Measurements from ENCODE around the gene ZNF888.
A peak's percentile ranks its signal among the peaks of the same experiment; 100 is the strongest.
"Not testable (repeated sequence)": the region's sequence is repeated elsewhere in the genome, so short reads cannot be mapped to it uniquely, and the experiment has no call there.

ZNF888 gene

DNA sequence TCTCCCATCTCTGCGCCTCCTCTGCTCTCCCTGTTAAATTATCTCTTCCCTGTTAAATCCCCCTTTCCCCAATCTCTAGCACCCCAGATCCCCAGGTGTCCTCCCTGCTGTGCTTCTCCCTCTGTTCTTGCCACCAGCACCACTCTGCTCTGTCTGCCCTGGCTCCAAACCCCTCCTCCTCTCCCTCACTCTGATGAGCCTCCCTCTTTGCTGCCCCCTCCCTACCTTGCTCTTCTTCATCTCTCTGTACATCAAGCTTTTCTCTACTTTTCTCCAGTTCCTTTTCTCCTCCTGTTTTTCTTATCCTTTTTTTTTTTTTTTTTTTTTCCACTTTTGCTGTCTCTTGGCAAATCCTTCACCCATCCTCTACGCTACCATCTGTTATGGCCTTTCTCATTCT, 18.3 kb upstream of the ZNF888 start:
- not testable (repeated sequence) for DNase-seq

DNA sequence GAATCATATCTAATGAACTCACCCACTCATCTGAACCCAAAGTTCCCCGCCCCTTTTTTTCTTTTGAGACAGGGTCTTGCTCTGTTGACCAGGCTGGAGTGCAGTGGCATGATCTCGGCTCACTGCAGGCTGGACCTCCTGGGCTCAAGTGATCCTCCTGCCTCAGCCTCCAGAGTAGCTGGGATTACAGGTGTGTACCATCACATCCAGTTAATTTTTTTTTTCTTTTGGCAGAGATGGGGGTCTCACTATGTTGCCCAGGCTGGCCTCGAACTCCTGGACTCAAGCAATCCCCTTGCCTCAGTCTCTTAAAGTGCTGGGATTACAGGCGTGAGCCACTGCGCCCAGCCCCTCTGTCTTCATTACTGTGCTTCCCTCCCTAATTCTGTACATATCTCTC, 17.7 kb upstream of the ZNF888 start:
- DNase-seq = not testable (repeated sequence)

DNA sequence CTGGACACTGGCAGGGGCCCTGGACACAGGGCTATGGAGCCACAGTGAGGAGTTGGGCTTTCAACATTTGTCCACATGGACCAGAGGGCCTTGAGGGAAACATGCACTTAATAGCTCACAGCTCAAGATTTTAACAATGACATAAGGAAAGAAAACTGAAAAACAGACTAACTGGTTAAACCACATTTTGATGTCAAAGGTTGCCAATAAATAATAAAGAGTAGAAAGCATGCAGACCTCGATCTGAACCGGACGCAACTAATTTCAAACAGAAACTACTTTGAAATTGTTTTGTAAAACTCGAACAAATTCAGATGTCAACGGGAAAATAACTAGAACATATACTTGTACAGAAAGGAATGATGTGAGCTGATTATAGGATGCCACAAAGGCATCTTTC, 15.5 kb upstream of the ZNF888 start:
- no peak for DNase-seq

DNA sequence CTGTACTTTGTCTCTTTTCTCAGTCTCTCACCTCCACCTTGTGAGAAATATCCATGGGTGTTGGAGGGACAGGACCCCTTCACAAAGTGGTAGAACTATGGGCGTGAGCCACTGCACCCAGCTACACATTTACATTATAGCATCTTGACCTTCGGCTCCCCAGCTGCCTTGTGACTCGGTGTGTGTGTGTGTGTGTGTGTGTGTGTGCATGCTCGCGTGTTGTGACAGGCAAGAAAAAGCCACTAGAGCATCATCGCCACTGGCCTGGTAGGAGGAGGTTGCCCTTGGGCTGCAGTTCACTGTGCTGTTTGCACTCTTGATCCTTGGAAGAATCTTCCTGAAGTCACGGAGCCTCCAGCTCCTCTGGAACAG, 13.7 kb upstream of the ZNF888 start:
- no peak for DNase-seq

DNA sequence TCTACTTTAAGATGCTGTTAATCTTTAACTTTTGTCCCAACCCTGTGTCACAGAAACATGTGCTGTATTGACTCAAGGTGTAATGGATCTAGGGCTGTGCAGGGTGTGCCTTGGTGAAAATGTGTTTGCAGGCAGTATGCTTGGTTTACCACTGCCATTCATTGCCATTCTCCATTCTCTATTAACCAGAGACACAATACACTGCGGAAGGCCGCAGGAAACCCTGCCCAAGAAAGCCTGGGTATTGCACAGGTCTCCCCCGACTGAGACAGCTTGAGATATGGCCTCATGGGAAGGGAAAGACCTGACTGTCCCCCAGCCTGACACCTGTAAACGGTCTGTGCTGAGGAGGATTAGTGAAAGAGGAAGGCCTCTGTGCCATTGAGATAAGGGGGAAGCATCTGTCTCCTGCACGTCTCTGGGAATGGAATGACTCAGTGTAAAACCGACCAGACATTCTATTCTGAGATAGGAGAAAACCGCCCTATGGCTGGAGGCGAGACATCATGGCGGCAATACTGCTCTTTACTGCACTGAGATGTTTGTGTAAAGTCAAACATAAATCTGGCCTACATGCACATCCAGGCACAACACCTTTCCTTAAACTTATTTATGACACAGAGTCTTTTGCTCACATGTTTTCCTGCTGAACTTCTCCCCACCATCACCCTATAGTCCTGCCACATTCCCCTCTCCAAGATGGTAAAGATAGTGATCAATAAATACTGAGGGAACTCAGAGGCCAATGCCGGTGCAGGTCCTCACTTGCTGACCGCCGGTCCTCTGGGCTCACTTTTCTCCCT, 13.1 kb upstream of the ZNF888 start:
- DNase-seq = peak; percentile 41

DNA sequence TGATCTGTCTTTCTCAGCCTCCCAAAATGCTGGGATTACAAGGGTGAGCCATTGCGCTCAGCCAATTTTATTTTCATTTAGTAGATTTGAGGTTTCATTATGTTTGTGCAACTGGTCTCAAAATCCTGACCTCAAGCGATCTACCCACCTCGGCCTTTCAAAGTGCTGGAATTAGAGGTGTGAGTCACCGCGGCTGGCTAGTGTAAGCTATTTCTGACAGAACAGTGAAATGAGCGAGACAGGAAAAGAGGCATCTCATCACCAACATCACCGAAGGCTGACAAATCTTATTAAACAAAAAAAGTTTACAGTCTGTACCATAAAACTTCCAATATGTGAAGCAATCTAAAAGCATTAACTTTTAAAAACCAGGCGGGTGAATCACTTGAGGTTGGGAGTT, 12.2 kb upstream of the ZNF888 start:
- DNase-seq = no peak

DNA sequence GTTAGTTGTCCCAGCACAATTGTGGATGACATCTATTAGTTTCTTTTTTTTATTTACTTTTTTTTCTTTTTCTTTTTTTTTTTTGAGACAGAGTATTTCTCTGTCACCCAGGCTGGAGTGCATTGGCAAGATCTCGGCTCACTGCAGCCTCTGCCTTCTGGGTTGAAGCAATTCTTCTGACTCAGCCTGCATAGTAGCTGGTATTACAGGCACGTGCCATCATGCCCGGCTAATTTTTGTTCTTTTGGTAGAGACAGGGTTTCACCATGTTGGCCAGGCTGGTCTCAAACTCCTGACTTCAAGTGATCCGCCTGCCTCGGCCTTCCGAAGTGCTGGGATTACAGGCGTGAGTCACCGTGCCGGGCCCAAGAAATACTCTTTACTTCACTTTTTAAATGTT, 1.4 kb upstream of the ZNF888 start:
- not testable (repeated sequence) for DNase-seq

DNA sequence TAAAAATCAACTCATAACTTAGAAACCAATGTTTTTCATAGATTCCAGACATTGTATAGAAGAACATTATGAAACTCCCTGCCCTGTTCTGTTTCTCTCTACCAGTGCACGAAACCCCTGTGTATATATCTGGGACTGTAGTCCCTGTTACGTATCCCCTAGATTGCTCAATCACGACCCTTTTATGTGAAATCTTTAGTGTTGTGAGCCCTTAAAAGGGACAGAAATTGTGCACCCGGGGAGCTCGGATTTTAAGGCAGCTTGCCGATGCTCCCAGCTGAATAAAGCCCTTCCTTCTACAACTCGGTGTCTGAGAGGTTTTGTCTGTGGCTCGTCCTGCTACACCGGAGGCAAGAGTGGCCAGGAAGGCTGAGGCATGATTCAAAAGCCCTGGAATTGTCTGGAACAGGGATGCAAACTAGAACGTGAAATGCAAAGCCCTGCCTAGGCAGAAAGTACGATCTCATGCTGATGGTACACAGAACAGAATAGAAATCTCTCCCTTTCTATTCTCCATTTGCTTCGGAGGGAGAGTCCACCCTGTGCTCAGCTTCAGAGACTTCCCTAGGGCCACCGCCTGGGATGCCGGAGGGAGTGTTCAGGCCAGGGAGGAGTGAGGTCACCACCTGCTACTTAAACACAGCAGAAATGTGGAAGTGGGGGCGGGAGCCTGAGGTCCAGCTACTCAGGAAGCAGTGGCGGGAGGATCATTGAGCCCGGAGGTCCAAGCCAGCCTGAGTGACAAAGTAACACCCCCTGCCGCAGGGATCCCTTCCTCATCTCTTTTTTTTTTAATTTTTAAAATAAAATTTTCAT, 758 bp upstream of the ZNF888 start:
- no peak for DNase-seq

DNA sequence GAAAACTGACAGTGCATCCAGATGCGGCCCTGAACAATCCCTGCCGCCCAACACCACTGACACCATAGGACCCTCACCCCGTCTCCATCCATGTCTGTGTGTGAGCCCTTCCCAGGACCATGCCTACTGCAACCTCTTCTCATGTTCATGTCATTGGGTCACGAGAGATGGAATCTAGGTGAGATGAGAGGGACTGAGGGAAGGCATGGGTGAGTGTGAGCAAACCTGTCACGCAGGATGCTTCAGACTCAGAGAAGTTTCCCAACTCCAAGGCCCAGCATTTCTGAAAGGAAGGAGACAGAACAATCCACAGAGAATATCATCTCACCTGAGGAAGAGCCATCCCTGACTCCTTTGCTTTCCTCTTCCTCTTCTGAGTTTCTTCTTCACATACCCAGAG, 5.7 kb downstream of the ZNF888 start:
- no peak for DNase-seq

DNA sequence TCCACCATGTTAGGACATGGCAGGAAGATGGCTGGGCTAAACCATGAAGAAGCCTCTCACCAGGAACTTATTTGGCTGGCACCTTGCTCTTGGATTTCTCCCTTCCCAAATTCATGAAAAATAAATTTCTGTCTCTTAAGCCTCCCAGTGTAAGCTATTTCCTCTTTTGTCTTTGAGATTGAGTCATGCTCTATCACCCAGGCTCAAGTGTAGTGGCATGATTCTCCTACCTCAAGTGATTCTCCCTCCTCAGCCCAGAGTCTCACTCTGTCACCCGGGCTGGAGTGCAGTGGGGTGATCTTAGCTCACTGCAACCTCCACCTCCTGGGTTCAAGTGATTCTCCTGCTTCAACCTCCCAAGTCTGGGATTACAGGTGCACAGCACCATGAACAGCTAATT, 12.6 kb downstream of the ZNF888 start:
- DNase-seq = no peak

DNA sequence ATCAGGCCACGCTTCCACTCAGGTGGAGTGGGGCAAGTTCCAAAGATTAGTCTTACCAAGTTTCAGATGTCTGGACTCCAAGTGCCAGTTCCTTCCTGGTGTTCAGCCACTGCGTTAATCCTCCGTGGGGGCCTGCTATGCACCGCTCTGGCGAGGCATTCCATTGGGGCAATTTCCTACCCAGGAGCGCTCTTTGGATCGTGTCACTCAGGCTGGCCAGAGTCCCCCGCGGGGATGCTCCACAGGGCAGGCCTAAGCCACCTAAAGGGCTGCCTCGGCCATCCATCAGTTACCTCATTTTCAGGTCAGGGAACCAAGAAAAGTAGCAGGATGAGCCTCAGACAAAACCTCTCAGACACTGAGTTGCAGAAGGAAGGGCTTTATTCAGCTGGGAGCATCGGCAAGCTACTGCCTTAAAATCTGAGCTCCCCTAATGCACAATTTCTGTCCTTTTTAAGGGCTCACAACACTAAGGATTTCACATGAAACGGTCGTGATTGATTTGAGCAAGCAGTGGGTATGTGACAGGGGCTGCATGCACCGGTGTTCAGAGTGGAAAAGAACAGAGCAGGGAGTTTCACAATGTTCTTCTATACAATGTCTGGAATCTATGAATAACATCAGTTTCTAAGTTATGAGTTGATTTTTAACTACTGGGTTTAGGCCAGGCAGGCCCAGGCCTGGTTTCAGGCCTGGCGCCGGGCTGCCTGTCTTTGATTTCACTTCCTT, 19.0 kb downstream of the ZNF888 start:
- not testable (repeated sequence) for DNase-seq

DNA sequence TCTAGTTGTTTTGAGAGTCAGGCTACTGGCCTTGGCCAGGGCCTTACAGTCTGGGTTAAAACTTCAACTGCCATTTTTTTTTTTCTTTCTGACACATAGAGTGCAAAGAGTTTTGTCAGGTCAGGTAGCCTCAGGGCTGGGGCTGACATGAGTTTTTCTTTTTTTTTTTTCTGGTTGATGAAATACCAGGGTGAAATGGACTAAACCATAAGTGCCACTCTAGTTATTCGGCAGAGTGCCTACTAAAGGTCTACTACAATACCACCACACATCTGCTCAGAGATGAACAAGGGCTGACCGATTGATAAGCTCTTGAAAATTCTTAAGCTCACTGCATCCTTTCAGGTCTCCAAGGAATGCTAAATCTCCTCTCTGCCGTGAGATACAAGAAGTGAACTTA, 21.4 kb downstream of the ZNF888 start:
- no peak for DNase-seq

DNA sequence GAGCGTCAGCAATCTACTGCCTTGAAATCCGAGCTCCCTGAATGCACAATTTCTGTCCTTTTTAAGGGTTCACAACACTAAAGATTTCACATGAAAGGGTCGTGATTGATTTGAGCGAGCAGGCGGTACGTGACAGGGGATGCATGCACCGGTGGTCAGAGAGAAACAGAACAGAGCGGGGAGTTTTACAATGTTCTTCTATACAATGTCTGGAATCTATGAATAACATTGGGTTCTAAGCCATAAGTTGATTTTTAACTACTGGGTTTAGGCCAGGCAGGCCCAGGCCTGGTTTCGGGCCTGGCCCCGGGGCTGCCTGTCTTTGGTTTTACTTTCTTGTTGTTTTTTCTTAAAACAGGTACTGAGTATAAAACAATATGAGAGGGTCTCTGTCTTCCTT, 24.6 kb downstream of the ZNF888 start:
- not testable (repeated sequence) for DNase-seq

DNA sequence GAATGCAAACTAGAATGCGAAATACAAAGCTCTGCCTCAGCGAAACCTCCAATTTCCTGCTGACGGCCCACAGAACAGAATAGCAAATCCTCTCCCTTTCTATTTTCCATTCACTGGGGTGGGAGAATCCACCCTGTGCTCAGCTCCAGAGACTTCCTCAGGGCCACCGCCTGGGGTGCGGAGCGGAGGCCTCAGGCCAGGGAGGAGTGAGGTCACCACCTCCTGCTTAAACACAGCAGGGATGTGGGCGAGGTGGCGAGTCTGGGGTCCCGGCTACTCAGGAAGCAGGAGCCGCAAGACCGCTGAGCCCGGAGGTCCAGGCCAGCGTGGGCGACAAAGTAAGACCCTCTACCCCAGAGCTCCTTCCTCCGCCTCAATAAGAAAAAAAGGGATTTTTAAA, 25.1 kb downstream of the ZNF888 start:
- no peak for DNase-seq

DNA sequence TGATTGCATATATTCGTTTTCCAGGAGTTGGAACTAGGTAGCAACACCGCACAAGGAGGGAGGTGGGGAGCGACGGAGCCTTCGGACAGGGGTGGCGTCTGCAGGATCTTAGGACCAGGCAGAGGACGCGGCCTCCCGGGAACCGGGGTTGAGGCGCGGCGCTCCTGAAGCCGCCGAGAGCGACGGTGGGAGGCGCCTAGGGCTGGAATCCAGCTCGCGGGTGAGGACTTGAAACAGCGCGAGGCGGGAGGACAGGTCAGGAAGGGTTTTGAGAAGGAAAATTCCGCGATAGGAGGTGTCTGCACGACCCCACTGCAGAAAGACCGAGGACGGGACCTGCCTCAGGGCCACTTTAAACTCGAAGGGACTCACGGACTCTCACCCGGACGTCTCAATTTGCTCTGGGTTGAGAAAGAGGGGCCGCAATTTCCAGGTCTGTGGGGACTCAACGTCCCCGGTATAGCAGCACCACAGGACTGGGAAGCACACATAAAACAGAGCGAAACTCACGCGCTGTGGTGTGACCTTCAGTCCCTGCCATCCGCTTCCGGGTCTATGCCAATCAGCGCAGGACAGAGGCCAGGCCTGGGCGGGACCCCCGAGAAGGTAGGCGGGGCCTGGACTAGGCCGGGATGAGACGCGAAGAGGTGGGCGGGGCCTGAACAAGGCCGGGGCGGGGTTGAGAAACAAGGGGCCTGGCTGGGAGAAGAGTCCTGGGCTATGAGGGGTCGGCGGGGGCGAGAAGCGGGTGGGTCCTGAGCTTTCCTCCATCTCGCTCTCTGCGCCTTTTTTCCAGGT, 25.9 kb downstream of the ZNF888 start, which contains the start of gene ZNF320:
ZNF320 (minus strand) TSS at position 498 of the 798 bp plus-strand sequence. CDS start 7,380 bp downstream, outside the sequence.
- DNase-seq = peak; percentile 91

DNA sequence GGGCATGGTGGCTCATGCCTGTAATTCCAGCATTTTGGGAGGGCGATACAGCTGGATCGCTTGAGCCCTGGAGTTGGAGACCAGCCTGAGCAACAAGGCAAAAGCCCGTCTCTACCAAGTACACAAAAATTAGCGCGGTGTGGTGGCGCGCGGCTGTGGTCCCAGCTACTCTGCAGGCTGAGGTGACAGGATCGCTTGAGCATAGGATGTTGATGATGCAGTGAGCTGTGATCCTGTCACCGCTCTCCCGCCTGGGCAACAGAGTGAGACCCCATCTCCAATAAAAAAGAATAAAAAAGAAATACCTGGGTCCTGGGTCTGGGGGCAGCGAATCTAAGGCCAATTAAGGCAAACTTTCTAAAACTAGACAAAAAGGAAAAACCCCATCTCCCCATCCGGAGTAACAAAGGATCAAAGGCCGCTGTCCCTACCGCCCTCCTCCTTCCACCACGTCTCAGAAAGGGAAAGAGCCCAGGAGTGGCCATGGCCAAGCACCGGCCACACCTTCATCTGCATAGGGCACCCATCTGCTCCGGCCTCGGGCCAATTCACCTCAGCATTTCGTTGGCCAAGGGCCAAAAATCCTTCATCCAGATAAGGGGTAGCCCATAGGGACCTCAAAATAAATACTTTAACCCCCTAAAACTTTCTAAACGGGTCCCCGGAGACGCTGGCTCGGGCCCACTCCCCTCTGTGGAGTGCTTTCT, 26.6 kb downstream of the ZNF888 start:
- no peak for DNase-seq

DNA sequence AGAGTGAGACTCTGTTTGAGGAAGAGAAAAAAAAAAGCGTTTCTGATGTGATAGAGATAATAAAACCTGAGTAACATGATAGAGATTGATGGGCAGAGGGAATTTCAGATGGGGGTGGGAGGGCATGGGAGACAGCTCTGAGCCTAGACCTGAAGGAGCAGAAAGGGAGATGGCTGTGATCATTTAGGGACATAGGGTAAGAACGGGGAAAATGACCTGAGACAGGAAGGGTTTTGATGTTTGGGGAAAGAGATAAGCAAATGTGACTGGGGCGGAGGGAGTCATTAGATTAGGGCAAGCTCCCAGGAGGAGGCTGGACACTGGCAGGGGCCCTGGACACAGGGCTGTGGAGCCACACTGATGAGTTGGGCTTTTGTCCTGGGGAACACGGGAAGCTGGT, 31.9 kb downstream of the ZNF888 start:
- DNase-seq = no peak

DNA sequence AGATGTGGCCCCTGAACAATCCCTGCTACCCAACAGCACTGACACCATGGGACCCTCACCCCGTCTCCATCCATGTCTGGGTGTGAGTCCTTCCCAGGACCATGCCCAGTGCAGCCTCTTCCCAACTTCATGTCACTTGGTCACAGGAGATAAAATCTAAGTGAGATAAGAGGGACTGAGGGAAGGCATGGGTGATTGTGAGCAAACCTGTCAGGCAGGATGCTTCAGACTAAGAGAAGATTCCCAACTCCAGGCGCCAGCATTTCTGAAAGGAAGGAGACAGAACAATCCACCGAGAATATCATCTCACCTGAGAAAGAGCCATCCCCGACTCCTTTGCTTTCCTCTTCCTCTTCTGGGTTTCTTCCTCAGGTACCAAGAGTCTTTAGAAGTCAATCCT, 33.3 kb downstream of the ZNF888 start:
- DNase-seq = no peak

DNA sequence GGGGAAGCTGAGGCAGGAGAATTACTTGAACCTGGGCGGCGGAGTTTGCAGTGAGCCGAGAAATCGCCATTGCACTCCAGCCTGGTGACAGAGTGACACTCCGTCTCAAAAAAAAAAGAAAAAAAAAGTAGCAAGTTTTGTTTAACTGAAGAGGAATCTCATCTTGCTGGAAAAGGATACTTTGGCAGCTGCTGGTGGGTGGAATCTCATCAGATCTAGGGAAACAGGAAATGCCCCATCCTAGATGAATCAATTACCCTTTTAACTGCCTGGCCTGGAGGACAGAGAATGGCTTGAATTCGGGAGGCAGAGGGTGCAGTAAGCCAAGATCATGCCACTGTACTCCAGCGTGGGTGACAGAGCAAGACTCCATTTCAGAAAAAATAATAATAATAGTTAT, 34.2 kb downstream of the ZNF888 start:
- DNase-seq = no peak

DNA sequence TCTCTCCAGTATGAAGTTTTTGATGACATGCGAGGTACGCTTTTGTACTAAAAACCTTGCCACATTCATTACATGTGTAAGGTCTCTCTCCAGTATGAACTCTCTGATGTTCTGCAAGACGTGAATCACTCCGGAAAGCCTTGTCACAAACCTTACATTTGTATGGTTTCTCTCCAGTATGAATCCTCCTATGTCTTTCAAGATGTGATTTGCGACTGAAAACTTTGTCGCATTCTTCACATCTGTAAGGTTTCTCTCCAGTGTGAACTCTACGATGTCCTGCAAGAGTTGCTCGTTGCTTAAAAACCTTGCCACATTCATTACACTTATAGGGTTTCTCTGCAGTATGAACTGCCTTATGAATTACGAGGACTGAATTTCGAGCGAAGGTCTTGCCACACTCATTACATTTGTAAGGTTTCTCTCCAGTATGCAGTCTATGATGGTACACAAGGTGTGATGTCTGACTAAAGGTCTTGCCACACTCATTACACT, 42.3 kb downstream of the ZNF888 start:
- DNase-seq = no peak

DNA sequence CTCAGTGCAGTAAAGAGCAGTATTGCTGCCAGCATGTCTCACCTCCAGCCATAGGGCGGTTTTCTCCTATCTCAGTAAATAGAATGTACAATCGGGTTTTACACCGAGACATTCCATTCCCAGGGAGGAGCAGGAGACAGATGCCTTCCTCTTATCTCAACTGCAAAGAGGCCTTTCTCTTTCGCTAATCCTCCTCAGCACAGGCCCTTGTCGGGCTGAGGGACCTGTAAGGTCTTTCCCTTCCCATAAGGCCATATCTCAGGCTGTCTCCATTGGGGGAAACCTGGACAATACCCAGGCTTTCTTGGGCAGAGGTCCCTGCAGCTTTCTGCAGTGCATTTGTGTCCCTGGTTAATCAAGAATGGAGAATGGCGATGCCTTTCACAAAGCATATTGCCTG, 50.2 kb downstream of the ZNF888 start:
- not testable (repeated sequence) for DNase-seq

DNA sequence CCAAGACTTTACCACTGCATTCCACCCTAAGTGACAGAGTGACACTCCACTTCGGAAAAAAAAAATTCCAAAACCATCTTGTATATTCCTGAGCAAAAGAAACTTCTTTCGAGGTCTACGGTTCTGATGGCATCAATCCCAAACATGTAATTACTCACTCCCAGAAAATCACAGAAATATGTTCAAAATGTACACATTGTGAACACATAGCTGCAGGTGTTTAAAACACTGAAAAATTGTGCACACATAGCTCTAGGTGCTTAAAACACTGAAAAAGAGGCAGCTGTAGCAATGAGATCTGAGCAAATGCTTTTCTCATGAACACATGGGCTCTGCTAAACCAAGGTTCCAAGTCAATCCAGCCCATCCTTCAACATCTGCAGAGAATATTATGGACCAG, 51.8 kb downstream of the ZNF888 start:
- no peak for DNase-seq

Measured in KG1 (cell line).